ENCODE data around the gene LATS1. TPM values are rescaled to one million over a fixed set of nuclear protein-coding genes. Genes with fewer than 3 reads are reported as not detected.
"Not testable (repeated sequence)": the region's sequence is repeated elsewhere in the genome, so short reads cannot be mapped to it uniquely, and the experiment has no call there.

LATS1 gene
- total RNA-seq, 1 experiment from 2014 or later: 17.1 TPM

- no peak for DNase-seq (ENCODE audit: low read depth)
Observed at GRCh38 chr6:149728499-149729234, 10.8 kb upstream of the LATS1 start.

GRCh38 chr6:149727793-149728498 lies 10.0 kb upstream of the LATS1 start:
- no peak for DNase-seq (ENCODE audit: low read depth)

- no peak for DNase-seq (ENCODE audit: low read depth)
Observed at GRCh38 chr6:149725785-149726184, 7.9 kb upstream of the LATS1 start.

GRCh38 chr6:149723771-149724417 lies 6.0 kb upstream of the LATS1 start:
- peak; percentile 64 for DNase-seq (ENCODE audit: low read depth)

- no peak for DNase-seq (ENCODE audit: low read depth)
Observed at GRCh38 chr6:149723262-149723661, 5.4 kb upstream of the LATS1 start.

- no peak for DNase-seq (ENCODE audit: low read depth)
Observed at GRCh38 chr6:149719531-149719930, 1.6 kb upstream of the LATS1 start.

GRCh38 chr6:149717255-149717587 lies 680 bp downstream of the LATS1 start:
- DNase-seq (ENCODE audit: low read depth): no peak

- DNase-seq (ENCODE audit: low read depth): no peak
Observed at GRCh38 chr6:149716181-149716963, 1.5 kb downstream of the LATS1 start.

- DNase-seq (ENCODE audit: low read depth): no peak
Observed at GRCh38 chr6:149714442-149714841, 3.5 kb downstream of the LATS1 start.

GRCh38 chr6:149711711-149712110 lies 6.2 kb downstream of the LATS1 start:
- DNase-seq (ENCODE audit: low read depth): no peak

- no peak for DNase-seq (ENCODE audit: low read depth)
Observed at GRCh38 chr6:149701714-149702113, 16.2 kb downstream of the LATS1 start.

- DNase-seq (ENCODE audit: low read depth): no peak
Observed at GRCh38 chr6:149699150-149699549, 18.8 kb downstream of the LATS1 start.

- no peak for DNase-seq (ENCODE audit: low read depth)
Observed at GRCh38 chr6:149698175-149698574, 19.7 kb downstream of the LATS1 start.

- DNase-seq (ENCODE audit: low read depth): peak; percentile 19
Observed at GRCh38 chr6:149696901-149697300, 21.0 kb downstream of the LATS1 start.

GRCh38 chr6:149694921-149695320 lies 23.0 kb downstream of the LATS1 start:
- DNase-seq (ENCODE audit: low read depth): no peak

GRCh38 chr6:149691201-149691600 lies 26.7 kb downstream of the LATS1 start:
- no peak for DNase-seq (ENCODE audit: low read depth)

GRCh38 chr6:149686230-149686629 lies 31.7 kb downstream of the LATS1 start:
- DNase-seq (ENCODE audit: low read depth): no peak

GRCh38 chr6:149683256-149683859 lies 34.5 kb downstream of the LATS1 start:
- no peak for DNase-seq (ENCODE audit: low read depth)

GRCh38 chr6:149681845-149682244 lies 36.1 kb downstream of the LATS1 start:
- not testable (repeated sequence) for DNase-seq (ENCODE audit: low read depth)

- no peak for DNase-seq (ENCODE audit: low read depth)
Observed at GRCh38 chr6:149681209-149681608, 36.7 kb downstream of the LATS1 start.

- no peak for DNase-seq (ENCODE audit: low read depth)
Observed at GRCh38 chr6:149680503-149680902, 37.4 kb downstream of the LATS1 start.

GRCh38 chr6:149672265-149672664 lies 45.6 kb downstream of the LATS1 start:
- DNase-seq (ENCODE audit: low read depth): not testable (repeated sequence)
